Measurements from ENCODE around the gene KCNJ15.

The KCNJ15 gene

GRCh38 chr21:38293765-38294164 is 37.0 kb downstream of the KCNJ15 start:
- Histone ChIP-seq H3K27ac (ENCODE audit: low read length) (no peak overlapping the region), H2AFZ (ENCODE audit: low read depth, low read length) (no peak overlapping the region), H3K36me3 (replicated peaks; ENCODE audit: low read depth, low read length) (no peaks in the 10 kb centered on the region), H3K27me3 (ENCODE audit: low read depth, low read length) (no peaks in the 10 kb centered on the region), H3K9ac (ENCODE audit: low read length) (no peak overlapping the region), H3K4me2 (ENCODE audit: low read length) (no peak overlapping the region), H3K4me1 (ENCODE audit: low read length) (no peaks in the 10 kb centered on the region), H3K79me2 (ENCODE audit: low read length) (no peaks in the 10 kb centered on the region), H4K20me1 (ENCODE audit: insufficient read depth, low read length) (no peaks in the 10 kb centered on the region), H3K9me3 (ENCODE audit: insufficient read depth, low read length) (no peaks in the 10 kb centered on the region), H3K4me3 (ENCODE audit: low read length) (no peak overlapping the region)
- TF ChIP-seq EZH2phosphoT487 (IDR thresholded peaks at IDR 0.05; ENCODE audit: low read depth) (no peak), CTCF (IDR thresholded peaks at IDR 0.05; ENCODE audit: low read depth, low read length) (no peak)

- H3K9me3 ChIP-seq (ENCODE audit: insufficient read depth, low read length): no peaks in the 10 kb centered on the region
- no peaks in the 10 kb centered on the region for H3K27me3 ChIP-seq (ENCODE audit: low read depth, low read length)
- no peaks in the 10 kb centered on the region for H3K4me1 ChIP-seq (ENCODE audit: low read length)
- TF ChIP-seq CTCF (IDR thresholded peaks at IDR 0.05; ENCODE audit: low read depth, low read length): no peak
- no peak for TF ChIP-seq EZH2phosphoT487 (IDR thresholded peaks at IDR 0.05; ENCODE audit: low read depth)
- H3K9ac ChIP-seq (ENCODE audit: low read length): no peak overlapping the region
- H3K27ac ChIP-seq (ENCODE audit: low read length): no peak overlapping the region
- no peaks in the 10 kb centered on the region for H3K36me3 ChIP-seq (replicated peaks; ENCODE audit: low read depth, low read length)
- H3K79me2 ChIP-seq (ENCODE audit: low read length): no peaks in the 10 kb centered on the region
- H3K4me3 ChIP-seq (ENCODE audit: low read length): no peak overlapping the region
- H3K4me2 ChIP-seq (ENCODE audit: low read length): no peak overlapping the region
- no peak overlapping the region for H2AFZ ChIP-seq (ENCODE audit: low read depth, low read length)
- no peaks in the 10 kb centered on the region for H4K20me1 ChIP-seq (ENCODE audit: insufficient read depth, low read length)
Observed at GRCh38 chr21:38294609-38295008, 37.8 kb downstream of the KCNJ15 start.

GRCh38 chr21:38295997-38296764 is 39.4 kb downstream of the KCNJ15 start:
- Histone ChIP-seq H3K9ac (ENCODE audit: low read length) (no peak overlapping the region), H3K4me3 (ENCODE audit: low read length) (no peak overlapping the region), H2AFZ (ENCODE audit: low read depth, low read length) (no peak overlapping the region), H3K36me3 (replicated peaks; ENCODE audit: low read depth, low read length) (no peaks in the 10 kb centered on the region), H3K9me3 (ENCODE audit: insufficient read depth, low read length) (no peaks in the 10 kb centered on the region), H3K27ac (ENCODE audit: low read length) (no peak overlapping the region), H3K4me2 (ENCODE audit: low read length) (no peak overlapping the region), H3K27me3 (ENCODE audit: low read depth, low read length) (no peaks in the 10 kb centered on the region), H3K4me1 (ENCODE audit: low read length) (no peaks in the 10 kb centered on the region), H3K79me2 (ENCODE audit: low read length) (no peaks in the 10 kb centered on the region), H4K20me1 (ENCODE audit: insufficient read depth, low read length) (no peaks in the 10 kb centered on the region)
- TF ChIP-seq CTCF (IDR thresholded peaks at IDR 0.05; ENCODE audit: low read depth, low read length): no peak
- no peak for TF ChIP-seq EZH2phosphoT487 (IDR thresholded peaks at IDR 0.05; ENCODE audit: low read depth)

- Histone ChIP-seq H3K4me2 (ENCODE audit: low read length) (no peak overlapping the region), H3K4me3 (ENCODE audit: low read length) (no peak overlapping the region), H3K9me3 (ENCODE audit: insufficient read depth, low read length) (no peaks in the 10 kb centered on the region), H3K4me1 (ENCODE audit: low read length) (no peaks in the 10 kb centered on the region), H4K20me1 (ENCODE audit: insufficient read depth, low read length) (no peaks in the 10 kb centered on the region), H3K27ac (ENCODE audit: low read length) (no peak overlapping the region), H3K36me3 (replicated peaks; ENCODE audit: low read depth, low read length) (no peaks in the 10 kb centered on the region), H3K79me2 (ENCODE audit: low read length) (no peaks in the 10 kb centered on the region), H3K27me3 (ENCODE audit: low read depth, low read length) (no peaks in the 10 kb centered on the region), H3K9ac (ENCODE audit: low read length) (no peak overlapping the region), H2AFZ (ENCODE audit: low read depth, low read length) (no peak overlapping the region)
- TF ChIP-seq EZH2phosphoT487 (IDR thresholded peaks at IDR 0.05; ENCODE audit: low read depth) (no peak), CTCF (IDR thresholded peaks at IDR 0.05; ENCODE audit: low read depth, low read length) (no peak)
Observed at GRCh38 chr21:38297194-38297631, 40.4 kb downstream of the KCNJ15 start.

Data from OCI-LY3 (cell line).